ENCODE data around the gene ARHGEF4. TPM values are rescaled to one million over a fixed set of nuclear protein-coding genes. Genes with fewer than 3 reads are reported as not detected.

ARHGEF4 gene
- total RNA-seq, 1 experiment from 2014 or later: 26.6 TPM

DNA sequence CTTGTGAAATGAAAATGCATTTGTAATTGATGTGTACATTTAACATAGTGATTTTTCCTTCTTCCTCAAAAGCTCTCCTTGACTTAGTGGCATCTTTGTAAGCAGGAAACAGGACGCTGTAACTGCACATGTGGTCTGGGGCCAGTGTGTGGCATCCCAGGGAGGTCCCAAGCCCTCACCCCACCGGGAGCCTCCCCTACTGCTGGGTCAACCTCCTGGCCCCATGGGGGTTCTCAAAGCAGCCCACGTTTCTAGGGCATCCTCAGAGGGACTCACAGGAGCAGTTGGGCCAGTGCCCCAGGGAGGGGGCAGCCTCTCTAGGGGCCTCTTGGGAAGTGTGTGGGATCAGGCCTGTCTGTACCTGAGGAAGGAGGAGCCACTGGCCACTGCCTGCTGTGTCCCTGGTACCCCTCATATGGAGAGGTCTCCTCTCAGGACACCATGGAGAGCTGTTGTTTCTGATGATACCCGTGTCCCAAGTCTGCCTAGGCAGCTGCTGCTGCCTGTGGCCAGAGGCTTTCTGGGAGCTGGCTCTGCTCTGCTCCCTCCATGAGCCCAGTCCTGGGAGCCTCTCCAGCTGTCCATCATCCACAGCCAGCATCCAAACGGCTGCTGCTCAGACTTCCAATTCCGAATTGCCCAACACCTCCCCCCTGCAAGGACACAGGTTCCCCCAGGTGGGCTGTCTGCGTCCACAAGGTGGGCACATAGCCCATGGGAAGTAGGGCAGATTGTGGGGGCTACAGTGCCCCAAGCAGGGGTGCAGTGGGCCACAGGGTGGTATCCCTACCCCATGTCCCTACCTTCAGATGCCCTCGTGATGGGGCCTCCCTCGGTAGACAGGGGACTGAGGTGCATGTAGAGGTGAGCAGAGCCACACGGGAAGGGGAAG lies 13.4 kb downstream of the ARHGEF4 start:
- H3K9me2 ChIP-seq (ENCODE audit: insufficient read depth): no peaks in the 10 kb centered on the region
- no peak overlapping the region for H3K4me2 ChIP-seq (ENCODE audit: low read length)
- peaks cover 15% of the 10 kb centered on the region; the same call in 1 of the 2 replicates for H3K79me2 ChIP-seq (ENCODE audit: insufficient read depth, low read length)
- no peak overlapping the region for H3K4me3 ChIP-seq (replicated peaks in 1 of 2; ENCODE audit: low read depth in 1 of 2, low read length in 2 of 2)
- H3K4me1 ChIP-seq (ENCODE audit: control insufficient read depth in 1 of 2, insufficient read depth in 2 of 2, low read length in 2 of 2): no peaks in the 10 kb centered on the region; a peak in 1 of 4 replicates
- intact Hi-C loops (cut with micrococcal nuclease): no loop called here
- no peaks in the 10 kb centered on the region for H3K9me3 ChIP-seq (ENCODE audit: control insufficient read depth in 1 of 2, insufficient read depth in 1 of 2, low read depth in 1 of 2, low read length in 2 of 2)
- no peak for DNase-seq (ENCODE audit: low read depth, low spot score)
- ATAC-seq: no peak
- no TSS peak for BruUV-seq (replicated peaks)
- H3K9ac ChIP-seq (ENCODE audit: low read length): no peak overlapping the region
- no peaks in the 10 kb centered on the region for H3K36me3 ChIP-seq (ENCODE audit: control insufficient read depth in 1 of 2, insufficient read depth in 2 of 2, low read length in 2 of 2)
- ChIA-PET CTCF (no interaction called here), RAD21 (ENCODE audit: low non-redundant PET in 1 of 2, low total read pairs in 2 of 2, uncharacterized antibody in 2 of 2, unreplicated experiment in 2 of 2) (no interaction called here), POLR2A (no interaction called here)
- no peak overlapping the region for H3K27ac ChIP-seq (ENCODE audit: low read depth, low read length)
- TF ChIP-seq YY1 (IDR thresholded peaks at IDR 0.05; ENCODE audit: extremely low read depth, insufficient replicate concordance, low read depth, low read length): no peak
- no peak for TF ChIP-seq SP1 (IDR thresholded peaks at IDR 0.05; ENCODE audit: low read depth)
- no peak for TF ChIP-seq ZNF274 (IDR thresholded peaks at IDR 0.05; ENCODE audit: low read depth, low read length)
- TF ChIP-seq JUND (IDR thresholded peaks at IDR 0.05): no peak
- no peak for TF ChIP-seq ZFX (IDR thresholded peaks at IDR 0.05)
- no peak for TF ChIP-seq CEBPB (IDR thresholded peaks at IDR 0.05; ENCODE audit: low read depth)
- TF ChIP-seq TCF7L2 (IDR thresholded peaks at IDR 0.05; ENCODE audit: borderline replicate concordance, extremely low read depth, insufficient read depth, insufficient read length): no peak
- no peak for TF ChIP-seq CBX3 (IDR thresholded peaks at IDR 0.05; ENCODE audit: low read depth)
- TF ChIP-seq, protein P1, sequence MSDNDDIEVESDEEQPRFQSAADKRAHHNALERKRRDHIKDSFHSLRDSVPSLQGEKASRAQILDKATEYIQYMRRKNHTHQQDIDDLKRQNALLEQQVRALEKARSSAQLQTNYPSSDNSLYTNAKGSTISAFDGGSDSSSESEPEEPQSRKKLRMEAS (IDR thresholded peaks at IDR 0.05): no peak
- TF ChIP-seq, protein P2, sequence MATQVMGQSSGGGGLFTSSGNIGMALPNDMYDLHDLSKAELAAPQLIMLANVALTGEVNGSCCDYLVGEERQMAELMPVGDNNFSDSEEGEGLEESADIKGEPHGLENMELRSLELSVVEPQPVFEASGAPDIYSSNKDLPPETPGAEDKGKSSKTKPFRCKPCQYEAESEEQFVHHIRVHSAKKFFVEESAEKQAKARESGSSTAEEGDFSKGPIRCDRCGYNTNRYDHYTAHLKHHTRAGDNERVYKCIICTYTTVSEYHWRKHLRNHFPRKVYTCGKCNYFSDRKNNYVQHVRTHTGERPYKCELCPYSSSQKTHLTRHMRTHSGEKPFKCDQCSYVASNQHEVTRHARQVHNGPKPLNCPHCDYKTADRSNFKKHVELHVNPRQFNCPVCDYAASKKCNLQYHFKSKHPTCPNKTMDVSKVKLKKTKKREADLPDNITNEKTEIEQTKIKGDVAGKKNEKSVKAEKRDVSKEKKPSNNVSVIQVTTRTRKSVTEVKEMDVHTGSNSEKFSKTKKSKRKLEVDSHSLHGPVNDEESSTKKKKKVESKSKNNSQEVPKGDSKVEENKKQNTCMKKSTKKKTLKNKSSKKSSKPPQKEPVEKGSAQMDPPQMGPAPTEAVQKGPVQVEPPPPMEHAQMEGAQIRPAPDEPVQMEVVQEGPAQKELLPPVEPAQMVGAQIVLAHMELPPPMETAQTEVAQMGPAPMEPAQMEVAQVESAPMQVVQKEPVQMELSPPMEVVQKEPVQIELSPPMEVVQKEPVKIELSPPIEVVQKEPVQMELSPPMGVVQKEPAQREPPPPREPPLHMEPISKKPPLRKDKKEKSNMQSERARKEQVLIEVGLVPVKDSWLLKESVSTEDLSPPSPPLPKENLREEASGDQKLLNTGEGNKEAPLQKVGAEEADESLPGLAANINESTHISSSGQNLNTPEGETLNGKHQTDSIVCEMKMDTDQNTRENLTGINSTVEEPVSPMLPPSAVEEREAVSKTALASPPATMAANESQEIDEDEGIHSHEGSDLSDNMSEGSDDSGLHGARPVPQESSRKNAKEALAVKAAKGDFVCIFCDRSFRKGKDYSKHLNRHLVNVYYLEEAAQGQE (IDR thresholded peaks at IDR 0.05; ENCODE audit: low read depth): no peak
- no peak overlapping the region for H2AFZ ChIP-seq (ENCODE audit: low read depth, low read length, poor library complexity, severe bottlenecking)
- no peaks in the 10 kb centered on the region for H4K20me1 ChIP-seq (ENCODE audit: insufficient read depth)
- H3K27me3 ChIP-seq (ENCODE audit: insufficient read depth, low read length): no peaks in the 10 kb centered on the region

Data from HCT116 (cell line).